K562 (cell line): ENCODE results near the gene CYP4B1. TPM values are rescaled to one million over a fixed set of nuclear protein-coding genes. Genes with fewer than 3 reads are reported as not detected.
A peak's percentile ranks its signal among the peaks of the same experiment; 100 is the strongest.

ENCODE experiments used
- ATAC-seq: fragments of 200-7000 bp; cut with Tn5 transposase; 3 replicates; pipeline ENCODE4 v1.9.1; 2020; ENCODE audit warnings: moderate library complexity
- BruUV-seq: library from RNA; stranded (reverse); fragments of 400-500 nt; replicated peaks from 2 replicates; lab custom pipeline; 2021; lab: Mats Ljungman, UMichigan
- CTCF ChIA-PET: fragments of 300-600 bp; formaldehyde crosslinking; extraction: SDS; loops from one replicate; lab custom pipeline; 2021; ENCODE audit warnings: low intra/inter-chr PET ratio; lab: Yijun Ruan, JAX
- POLR2A ChIA-PET: fragments of 300-600, 350-650 bp; sonication (Branson Sonifier 250); formaldehyde crosslinking; extraction: SDS; loops from one replicate; lab custom pipeline; 2021; ENCODE audit warnings: antibody characterized with exemption, inconsistent platforms; lab: Yijun Ruan, JAX
- DNase-seq, 4 experiments: peaks; one replicate each; pipeline versions ENCODE4 v3.0.0 to v3.0.0-alpha.2; 2011 to 2018; ENCODE audit warnings: low spot score in 3 of 4, mixed read lengths in 3 of 4; ENCODE audit errors: extremely low read depth in 1 of 4
- FAIRE-seq: peaks from 2 replicates; lab custom pipeline; 2011; peaks lifted over from hg19 to GRCh38; lab: Jason Lieb, UNC
- H2AFZ ChIP-seq: 2 replicates; pipeline ENCODE4 v1.6.0; 2011; ENCODE audit warnings: low read depth, low read length, control low read depth, inconsistent platforms
- H3K27ac ChIP-seq: fragments of 200-600 bp; 3 replicates; pipeline ENCODE4 v1.8.0; 2011; ENCODE audit warnings: low read depth, mild to moderate bottlenecking, control low read depth, inconsistent platforms, low read length, moderate library complexity, mixed read lengths; ENCODE audit errors: extremely low read depth
- H3K27me3 ChIP-seq, 2 experiments: fragments of 300-600 bp in 1 of 2; 2 replicates in 1 of 2; 3 replicates in 1 of 2; pipeline versions ENCODE4 v1.6.0 to v1.8.0; 2011; ENCODE audit warnings: inconsistent platforms in 2 of 2, low read length in 2 of 2, mild to moderate bottlenecking in 1 of 2, mixed read lengths in 1 of 2, moderate library complexity in 1 of 2; ENCODE audit not compliant: control insufficient read depth in 2 of 2, insufficient read depth in 2 of 2
- H3K36me3 ChIP-seq: fragments of 300-600 bp; 3 replicates; pipeline ENCODE4 v1.8.0; 2011; ENCODE audit warnings: mild to moderate bottlenecking, low read length, inconsistent platforms; ENCODE audit not compliant: control insufficient read depth, insufficient read depth
- H3K4me1 ChIP-seq, 2 experiments: fragments of 200-600 bp in 1 of 2; replicated peaks in 1 of 2; 2 replicates in 1 of 2; 3 replicates in 1 of 2; pipeline versions ENCODE4 v1.5.1 to v1.8.0; 2011; ENCODE audit warnings: inconsistent platforms in 2 of 2, low read length in 2 of 2, mild to moderate bottlenecking in 1 of 2, mixed read lengths in 1 of 2, moderate library complexity in 1 of 2; ENCODE audit not compliant: control insufficient read depth in 2 of 2, insufficient read depth in 2 of 2
- H3K4me2 ChIP-seq: 2 replicates; pipeline ENCODE4 v1.6.1; 2011; ENCODE audit warnings: low read length, control low read depth, inconsistent platforms, mixed read lengths; ENCODE audit not compliant: insufficient read depth
- H3K4me3 ChIP-seq: fragments of 200-600 bp; sonication (generic), shearing (Covaris generic); 2 replicates; pipeline ENCODE4 v1.5.1; 2016; ENCODE audit warnings: control low read depth, inconsistent platforms
- H3K79me2 ChIP-seq: fragments of 200-600 bp; 3 replicates; pipeline ENCODE4 v1.8.0; 2011; ENCODE audit warnings: low read length, inconsistent platforms; ENCODE audit not compliant: control insufficient read depth, insufficient read depth
- H3K9ac ChIP-seq, 2 experiments: 2 replicates each; pipeline versions ENCODE4 v1.6.0 to v1.6.1; 2011; ENCODE audit warnings: low read depth in 2 of 2, low read length in 2 of 2, control low read depth in 1 of 2, inconsistent platforms in 1 of 2, mild to moderate bottlenecking in 1 of 2, mixed read lengths in 1 of 2; ENCODE audit not compliant: insufficient read depth in 1 of 2
- H3K9me1 ChIP-seq: one replicate; pipeline ENCODE4 v1.6.0; 2011; ENCODE audit warnings: inconsistent platforms, mild to moderate bottlenecking, low read length, moderate library complexity; ENCODE audit not compliant: control insufficient read depth, insufficient read depth
- H3K9me3 ChIP-seq: replicated peaks from 2 replicates; pipeline ENCODE4 v1.5.1; 2011; ENCODE audit warnings: low read depth, low read length, inconsistent platforms; ENCODE audit not compliant: control insufficient read depth, insufficient read depth
- H4K20me1 ChIP-seq: replicated peaks from 2 replicates; pipeline ENCODE4 v1.6.1; 2011; ENCODE audit warnings: low read length, inconsistent platforms, mixed read lengths; ENCODE audit not compliant: control insufficient read depth, insufficient read depth
- BACH1 ChIP-seq: fragments of 200-800 bp; sonication (Bioruptor generic); IDR thresholded peaks from 2 replicates; pipeline ENCODE4 v1.6.1; 2016; ENCODE audit warnings: missing genetic modification characterization, missing compliant biosample characterization
- MAFF ChIP-seq: IDR thresholded peaks from 2 replicates; pipeline ENCODE4 v1.6.1; 2012; ENCODE audit warnings: low read length, improper control_type of control experiment
- PATZ1 ChIP-seq: fragments of 250-450 bp; sonication (Bioruptor Pico); IDR thresholded peaks from 2 replicates; pipeline ENCODE4 v1.5.0; 2020; ENCODE audit warnings: mild to moderate bottlenecking, borderline replicate concordance
- ZNF316 ChIP-seq: fragments of 450-650 bp; IDR thresholded peaks from 2 replicates; pipeline ENCODE4 v1.6.1; 2016
- WGBS: fragments of 100-300 bp; shearing (Covaris generic); methylation state at CpG from one replicate; pipeline ENCODE4 v1.1.6; 2016; ENCODE audit warnings: low coverage, mixed read lengths; ENCODE audit not compliant: insufficient coverage; ENCODE audit errors: missing lambda C conversion rate; 5-methylcytosine and 5-hydroxymethylcytosine counted together
- in situ Hi-C: fragments of 300-500 bp; cut with MboI; formaldehyde crosslinking; loops from 4 replicates; pipeline ENCODE4 v1.15.0; 2018; ENCODE audit warnings: inconsistent platforms, mixed read lengths
- intact Hi-C: fragments of 100-400 bp; cut with micrococcal nuclease; formaldehyde crosslinking; loops from 2 replicates; pipeline ENCODE4 v1.14.2; 2022
- polyA plus RNA-seq, 8 experiments: library from polyadenylated mRNA; depleted of rRNA in 4 of 8; stranded (reverse) in 5 of 8; unstranded in 3 of 8; fragments of >200 nt; fragmentation: Nextera tagmentation in 2 of 8; fragmentation: Illumina TruSeq in 1 of 8; extraction: Ambion mirVana in 2 of 8; extraction: Trizol in 1 of 8; gene quantifications; 2 replicates each; pipeline versions ENCODE4 v1.2.1 to v1.2.3, GENCODE V29; 2011 to 2014; ENCODE audit warnings: inconsistent platforms in 1 of 8, missing spikeins in 1 of 8
- total RNA-seq, 7 experiments: library from RNA; depleted of rRNA in 6 of 7; stranded (reverse); fragments of >200 nt in 6 of 7; fragmentation: Illumina TruSeq in 2 of 7; extraction: Trizol in 2 of 7; gene quantifications; 2 replicates each; pipeline versions ENCODE4 v1.2.1 to v1.2.3, GENCODE V29; 2011 to 2021; ENCODE audit warnings: low replicate concordance in 1 of 7

CYP4B1 gene
- total and polyA plus RNA-seq, 9 of the 15 experiments (the other 6 are each of a cell fraction or from before 2014, with no cell fraction given), result 0.69 TPM; not detected in 8

- no peak overlapping the region for H2AFZ ChIP-seq
- H3K9ac ChIP-seq, result no peak overlapping the region
- ChIA-PET CTCF (no interaction called here), POLR2A (interaction anchor here (0.5 to 1.4 kb wide), 4 partner anchors 16 to 239 kb away, joined by 3 read pairs; no protein-coding TSS in a partner anchor)
- no peak overlapping the region for H3K4me2 ChIP-seq
- no peaks in the 10 kb centered on the region for H4K20me1 ChIP-seq
- WGBS, result 3% methylated on average over 4 of the region's 4 CpGs
- no peaks in the 10 kb centered on the region for H3K9me3 ChIP-seq
- no peaks in the 10 kb centered on the region for H3K79me2 ChIP-seq
- no peak overlapping the region for H3K27ac ChIP-seq
- in situ Hi-C loops, result no loop called here
- no peaks in the 10 kb centered on the region; a peak in 1 of 5 replicates for H3K27me3 ChIP-seq
- FAIRE-seq, result no peak
- no peaks in the 10 kb centered on the region for H3K9me1 ChIP-seq
- TF ChIP-seq BACH1 (tag), result no peak
- TF ChIP-seq MAFF, result peak; percentile 48
- TF ChIP-seq ZNF316, result peak; percentile 4
- no peak for TF ChIP-seq PATZ1 (CRISPR knock-in tag)
- no peak for ATAC-seq
- peak in 1 of 4 experiments; percentile 2 for DNase-seq
- no peaks in the 10 kb centered on the region for H3K36me3 ChIP-seq
- no peak overlapping the region for H3K4me3 ChIP-seq
- no peaks in the 10 kb centered on the region for H3K4me1 ChIP-seq
- no TSS peak for BruUV-seq
- intact Hi-C loops, result no loop called here
Observed at GRCh38 chr1:46767649-46768282, 31.1 kb upstream of the CYP4B1 start.
